Osteoblast (primary cell): ENCODE measurements around the gene PARD3. TPM values are rescaled to one million over a fixed set of nuclear protein-coding genes. Genes with fewer than 3 reads are reported as not detected.

Experiments
- DNase-seq: peaks from one replicate; pipeline ENCODE4 v3.0.0; 2011; ENCODE audit warnings: low spot score, mixed read lengths; ENCODE audit not compliant: insufficient read length; ENCODE audit errors: missing footprints
- H2AFZ ChIP-seq: 2 replicates; pipeline ENCODE4 v1.6.0; 2011; ENCODE audit warnings: mild to moderate bottlenecking, low read length
- H3K27ac ChIP-seq: 2 replicates; pipeline ENCODE4 v1.5.1; 2011; ENCODE audit warnings: mild to moderate bottlenecking, low read depth, low read length, moderate library complexity
- H3K27me3 ChIP-seq: 2 replicates; pipeline ENCODE4 v1.6.0; 2012; ENCODE audit warnings: mild to moderate bottlenecking, control low read depth, inconsistent platforms, low read length, moderate library complexity; ENCODE audit not compliant: insufficient read depth
- H3K36me3 ChIP-seq: 2 replicates; pipeline ENCODE4 v1.5.1; 2011; ENCODE audit warnings: mild to moderate bottlenecking, low read length, control low read depth, moderate library complexity; ENCODE audit not compliant: insufficient read depth
- H3K4me1 ChIP-seq: 2 replicates; pipeline ENCODE4 v1.5.1; 2011; ENCODE audit warnings: mild to moderate bottlenecking, low read length, control low read depth, moderate library complexity; ENCODE audit not compliant: insufficient read depth
- H3K4me2 ChIP-seq: 2 replicates; pipeline ENCODE4 v1.6.0; 2011; ENCODE audit warnings: mild to moderate bottlenecking, low read length; ENCODE audit not compliant: insufficient read depth
- H3K4me3 ChIP-seq: fragments of 200-600 bp; sonication (generic); 3 replicates; pipeline ENCODE4 v1.5.1; 2012; ENCODE audit warnings: mild to moderate bottlenecking, low read length, inconsistent platforms; ENCODE audit not compliant: insufficient read depth
- H3K79me2 ChIP-seq: 2 replicates; pipeline ENCODE4 v1.6.0; 2012; ENCODE audit warnings: mild to moderate bottlenecking, low read length, control low read depth, inconsistent platforms; ENCODE audit not compliant: insufficient read depth
- H3K9me3 ChIP-seq: 2 replicates; pipeline ENCODE4 v1.5.1; 2011; ENCODE audit warnings: low read depth, low read length, control low read depth
- H4K20me1 ChIP-seq: 2 replicates; pipeline ENCODE4 v1.6.0; 2012; ENCODE audit warnings: mild to moderate bottlenecking, low read length, control low read depth; ENCODE audit not compliant: insufficient read depth
- CTCF ChIP-seq: IDR thresholded peaks from 2 replicates; pipeline ENCODE4 v1.5.1; 2011; ENCODE audit warnings: mild to moderate bottlenecking, low read depth, low read length, moderate library complexity; ENCODE audit errors: extremely low read depth
- total RNA-seq: library from RNA; depleted of rRNA; stranded (reverse); fragments of >200 nt; gene quantifications from 2 replicates; pipeline ENCODE4 v1.2.3, GENCODE V29; 2012

Gene PARD3
- total RNA-seq, 1 donor = 71.7 TPM

- Histone ChIP-seq H2AFZ (no peak overlapping the region), H3K36me3 (no peaks in the 10 kb centered on the region), H3K9me3 (no peaks in the 10 kb centered on the region), H3K79me2 (no peaks in the 10 kb centered on the region), H3K4me2 (no peak overlapping the region), H3K4me3 (no peak overlapping the region), H3K27me3 (no peaks in the 10 kb centered on the region), H4K20me1 (no peaks in the 10 kb centered on the region), H3K27ac (no peak overlapping the region), H3K4me1 (no peaks in the 10 kb centered on the region)
- DNase-seq = no peak
- TF ChIP-seq CTCF = no peak
These were observed 300.8 kb downstream of the PARD3 start for GRCh38 chr10:34514290-34514689.

DNA sequence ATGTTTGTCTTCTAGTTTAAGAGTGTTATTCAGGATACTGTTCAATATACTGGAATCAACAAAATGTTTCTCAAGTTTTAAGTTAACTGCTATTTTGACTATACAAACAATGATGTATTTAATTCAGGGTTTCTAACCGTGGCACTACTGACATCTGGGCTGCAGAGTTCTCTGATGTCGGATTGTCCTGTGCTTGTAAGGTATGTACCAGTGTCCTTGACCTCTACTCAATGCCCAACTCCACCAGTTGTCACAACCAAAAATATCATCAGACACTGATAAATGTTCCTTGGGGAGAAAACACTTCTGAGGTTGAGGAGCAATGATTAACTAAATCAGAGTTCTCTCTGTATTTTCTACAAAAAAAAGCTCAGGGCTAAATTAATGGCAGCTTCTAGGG, 301.5 kb downstream of the PARD3 start:
- H4K20me1 ChIP-seq = no peaks in the 10 kb centered on the region
- no peak overlapping the region for H3K4me2 ChIP-seq
- no peak overlapping the region for H3K27ac ChIP-seq
- no peaks in the 10 kb centered on the region for H3K9me3 ChIP-seq
- H3K36me3 ChIP-seq = no peaks in the 10 kb centered on the region
- TF ChIP-seq CTCF = no peak
- no peak for DNase-seq
- H3K4me1 ChIP-seq = no peaks in the 10 kb centered on the region
- H2AFZ ChIP-seq = no peak overlapping the region
- no peaks in the 10 kb centered on the region for H3K27me3 ChIP-seq
- no peaks in the 10 kb centered on the region for H3K79me2 ChIP-seq
- no peak overlapping the region for H3K4me3 ChIP-seq

DNA sequence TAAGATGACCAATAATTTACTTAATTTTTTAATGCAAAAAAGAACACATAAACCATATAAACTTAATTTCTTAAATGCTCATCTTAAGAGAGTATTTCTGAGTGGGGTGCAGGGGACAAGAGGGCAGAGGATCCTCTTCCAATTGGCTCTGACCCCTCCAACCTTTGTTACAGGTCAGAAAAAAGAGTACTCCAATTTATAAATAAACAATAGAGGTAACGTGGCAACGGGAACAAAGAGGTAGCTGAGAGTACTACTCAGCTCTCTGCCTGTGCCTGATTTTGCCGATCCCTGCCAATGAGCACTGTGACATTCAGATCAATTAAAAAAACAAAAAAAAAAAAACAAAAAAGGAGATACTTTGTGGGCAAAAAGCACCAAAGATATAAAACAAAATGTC, 307.9 kb downstream of the PARD3 start:
- Histone ChIP-seq H3K79me2 (no peaks in the 10 kb centered on the region), H3K4me2 (no peak overlapping the region), H4K20me1 (no peaks in the 10 kb centered on the region), H3K36me3 (no peaks in the 10 kb centered on the region), H3K27me3 (no peaks in the 10 kb centered on the region), H3K4me3 (no peak overlapping the region), H2AFZ (no peak overlapping the region), H3K9me3 (no peaks in the 10 kb centered on the region), H3K27ac (no peak overlapping the region), H3K4me1 (no peaks in the 10 kb centered on the region)
- no peak for DNase-seq
- TF ChIP-seq CTCF = no peak

DNA sequence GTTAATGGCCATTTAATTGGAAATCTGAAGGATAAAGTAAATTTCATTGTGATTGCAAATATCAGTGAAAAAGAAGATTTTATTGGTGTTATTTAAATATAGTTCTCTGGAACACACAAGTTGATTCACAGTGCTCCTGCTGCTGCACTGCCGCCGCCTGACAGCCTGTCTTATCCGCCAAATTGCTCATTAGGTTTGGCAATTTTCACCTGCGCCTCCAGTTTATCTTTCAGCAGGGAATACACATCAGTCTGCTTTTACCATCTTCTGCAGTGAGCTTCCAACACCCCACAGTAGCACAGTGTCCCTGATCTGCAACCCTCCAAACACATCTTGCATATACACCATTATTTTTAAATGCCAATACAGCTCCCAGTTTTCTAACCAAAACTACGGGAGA, 308.3 kb downstream of the PARD3 start:
- Histone ChIP-seq H3K4me1 (no peaks in the 10 kb centered on the region), H3K36me3 (no peaks in the 10 kb centered on the region), H3K4me2 (no peak overlapping the region), H4K20me1 (no peaks in the 10 kb centered on the region), H3K27ac (no peak overlapping the region), H3K4me3 (no peak overlapping the region), H3K9me3 (no peaks in the 10 kb centered on the region), H2AFZ (no peak overlapping the region), H3K27me3 (no peaks in the 10 kb centered on the region), H3K79me2 (no peaks in the 10 kb centered on the region)
- DNase-seq = no peak
- no peak for TF ChIP-seq CTCF
